NCI-H1417 treated with DMSO at 0.1 percent for 48 hours (cell line): ENCODE results near the gene LAMP1.
"Not testable (repeated sequence)": the region's sequence is repeated elsewhere in the genome, so short reads cannot be mapped to it uniquely, and the experiment has no call there.

Experiments used
- DNase-seq: peaks from one replicate; lab custom pipeline; 2025; lab: John Stamatoyannopoulos, UW

LAMP1 gene

DNA sequence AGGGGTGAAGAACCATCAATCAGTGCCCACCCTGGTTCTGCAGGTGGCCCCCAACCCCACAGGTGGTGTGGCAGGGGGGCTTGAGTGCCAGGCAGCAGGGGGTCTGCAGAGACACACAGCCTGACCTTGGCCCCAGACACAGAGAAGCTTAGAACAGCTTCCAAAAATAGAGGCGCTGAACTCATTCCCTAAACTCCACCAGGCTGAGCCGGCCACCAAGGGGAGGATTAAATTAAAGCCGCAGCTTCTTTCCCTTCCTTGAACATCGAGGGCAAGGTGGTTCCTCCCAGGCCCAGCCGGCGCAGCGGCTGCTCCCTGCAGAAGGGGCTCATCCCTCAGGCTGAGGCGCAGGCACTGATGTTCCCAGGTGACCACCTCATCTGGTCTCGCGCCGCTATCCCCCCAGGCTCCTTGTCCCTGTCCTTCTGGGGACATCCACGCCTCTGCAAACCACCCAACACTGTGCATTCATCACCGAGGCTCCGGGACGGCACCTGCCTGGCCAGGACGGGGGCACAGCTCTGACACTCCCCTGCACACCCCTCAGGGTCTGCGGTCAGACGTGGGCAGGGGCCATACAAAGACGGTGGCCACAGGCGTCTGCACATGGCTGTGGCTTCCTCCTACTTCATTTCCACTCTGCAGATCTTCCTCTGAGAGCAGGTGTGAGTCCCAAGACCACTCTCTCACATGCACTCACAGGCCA is 30.9 kb downstream of the LAMP1 start:
- DNase-seq = no peak

- DNase-seq = no peak
Observed at GRCh38 chr13:113328851-113329250, 31.8 kb downstream of the LAMP1 start.

GRCh38 chr13:113329656-113330312 is 32.7 kb downstream of the LAMP1 start:
- no peak for DNase-seq

- no peak for DNase-seq
Observed at GRCh38 chr13:113332615-113333014, 35.6 kb downstream of the LAMP1 start.

GRCh38 chr13:113333076-113333475 is 36.0 kb downstream of the LAMP1 start:
- no peak for DNase-seq

DNA sequence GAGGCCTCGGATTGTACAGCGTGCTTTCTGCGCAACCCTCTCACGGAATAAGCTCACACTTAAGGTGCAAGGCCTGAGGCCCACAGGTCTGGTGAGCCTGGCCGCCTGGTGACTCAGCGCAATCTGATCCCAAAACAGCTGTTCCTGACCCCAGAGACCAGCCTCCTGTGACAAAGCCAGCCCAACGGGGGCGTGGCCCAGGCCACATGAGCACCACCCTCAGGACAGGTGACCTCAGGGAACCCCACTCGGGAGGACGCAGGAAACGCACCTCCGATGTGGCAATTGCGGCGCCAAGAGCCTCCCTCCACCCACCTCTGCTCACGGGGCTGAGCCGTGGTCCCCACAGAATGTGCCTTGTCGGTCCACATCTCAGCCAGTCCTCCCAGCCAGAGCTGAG is 40.5 kb downstream of the LAMP1 start:
- no peak for DNase-seq

GRCh38 chr13:113337976-113338375 is 40.9 kb downstream of the LAMP1 start:
- no peak for DNase-seq

- DNase-seq = no peak
Observed at GRCh38 chr13:113338451-113338850, 41.4 kb downstream of the LAMP1 start.

GRCh38 chr13:113342820-113343691 is 46.0 kb downstream of the LAMP1 start:
- DNase-seq = no peak

DNA sequence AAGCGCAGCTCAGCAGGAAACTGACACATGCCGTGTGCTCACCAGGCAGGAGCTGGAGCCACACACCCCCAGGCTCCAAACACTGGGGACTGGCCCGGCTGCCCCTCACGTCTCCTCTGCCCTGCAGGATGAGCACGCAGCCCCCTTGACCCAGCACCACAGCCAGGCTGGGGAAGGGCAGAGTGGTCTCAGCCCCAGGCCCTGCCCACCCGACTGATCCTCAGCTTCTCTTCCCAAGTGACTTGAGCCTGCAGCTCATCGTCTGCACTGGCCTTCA is 46.6 kb downstream of the LAMP1 start:
- no peak for DNase-seq

GRCh38 chr13:113345486-113345885 is 48.4 kb downstream of the LAMP1 start:
- no peak for DNase-seq

GRCh38 chr13:113347736-113348225 is 50.7 kb downstream of the LAMP1 start:
- not testable (repeated sequence) for DNase-seq

DNA sequence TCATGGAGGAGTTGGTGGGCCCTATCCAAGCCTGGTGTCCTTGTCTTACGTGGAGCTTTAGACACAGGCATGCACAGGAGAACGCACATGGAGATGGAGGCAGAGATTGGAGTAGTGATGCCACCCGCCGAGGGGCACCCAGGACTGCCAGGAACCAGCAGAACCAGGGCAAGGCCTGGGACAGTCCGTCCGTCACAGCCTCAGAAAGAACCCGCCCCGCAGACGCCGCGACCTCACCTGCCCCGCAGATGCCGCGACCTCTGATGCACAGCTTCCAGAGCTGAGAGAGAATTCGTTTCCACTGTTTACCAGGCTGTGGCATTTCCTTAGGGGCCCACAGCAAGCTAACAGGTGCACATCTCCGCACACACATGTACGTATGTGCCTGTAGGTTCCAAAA is 51.6 kb downstream of the LAMP1 start:
- no peak for DNase-seq

DNA sequence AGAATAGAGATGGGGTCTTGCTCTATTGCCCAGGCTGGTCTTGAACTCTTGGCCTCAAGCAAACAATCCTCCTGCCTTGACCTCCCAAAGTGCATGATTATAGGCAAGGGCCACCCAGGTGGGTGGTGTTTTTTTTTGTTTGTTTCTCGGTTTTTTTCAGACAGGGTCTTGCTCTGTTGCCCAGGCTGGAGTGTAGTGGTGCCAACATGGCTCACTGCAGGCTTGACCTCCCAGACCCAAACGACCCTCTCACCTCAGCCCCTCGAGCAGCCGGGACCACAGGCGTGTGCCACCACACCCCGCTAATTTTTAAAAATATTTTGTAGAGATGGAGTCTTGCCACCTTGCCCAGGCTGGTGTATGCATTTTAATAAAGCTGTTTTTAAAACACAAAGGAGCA is 52.0 kb downstream of the LAMP1 start:
- no peak for DNase-seq

- no peak for DNase-seq
Observed at GRCh38 chr13:113349491-113349890, 52.5 kb downstream of the LAMP1 start.

GRCh38 chr13:113350065-113350937 is 53.3 kb downstream of the LAMP1 start:
- DNase-seq = no peak

DNA sequence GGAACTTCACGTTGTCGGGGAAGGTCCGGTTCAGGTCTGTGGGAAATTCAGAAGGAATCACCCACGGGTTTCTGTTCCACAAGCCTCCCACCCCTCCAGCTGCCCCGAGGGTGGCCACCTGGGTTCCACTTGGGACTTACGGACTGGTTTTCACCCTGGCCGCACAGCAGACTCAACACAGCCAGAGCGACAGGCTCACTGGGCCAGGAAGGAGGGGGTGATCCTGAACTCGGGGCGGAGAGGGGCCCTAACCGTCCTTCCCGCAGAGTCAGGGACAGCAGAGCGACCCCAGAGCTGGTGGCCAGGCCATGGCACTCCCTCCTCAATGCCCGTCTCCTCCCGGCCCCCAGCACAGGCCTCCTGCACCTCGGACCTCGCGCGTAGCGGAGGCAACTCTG is 53.9 kb downstream of the LAMP1 start:
- DNase-seq = no peak

DNA sequence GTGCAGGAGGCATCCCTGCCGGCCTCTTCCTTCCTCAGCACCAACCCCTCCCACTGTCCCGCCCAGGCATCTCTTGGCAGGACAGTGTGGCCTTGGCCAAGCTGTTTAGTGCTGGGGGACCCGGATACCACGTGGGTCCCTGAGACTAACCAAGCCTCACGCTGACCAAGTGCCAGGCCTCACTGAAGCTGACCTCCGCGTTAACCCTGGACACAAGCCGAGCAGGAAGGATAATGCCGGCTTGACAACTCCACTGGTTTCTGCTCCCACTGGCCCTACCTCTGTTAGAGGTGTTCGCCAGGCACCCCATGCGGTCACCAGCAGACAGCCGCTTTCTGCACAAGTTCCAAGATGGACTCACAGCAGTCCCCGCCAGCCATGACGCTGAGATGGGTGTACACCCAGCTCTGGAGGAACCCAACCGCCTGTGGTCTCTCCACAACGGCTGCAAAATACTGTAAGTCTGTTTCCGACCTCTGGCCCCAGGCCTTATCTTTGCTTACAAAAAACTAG is 54.5 kb downstream of the LAMP1 start:
- DNase-seq = no peak

- DNase-seq = no peak
Observed at GRCh38 chr13:113353254-113353653, 56.2 kb downstream of the LAMP1 start.

DNA sequence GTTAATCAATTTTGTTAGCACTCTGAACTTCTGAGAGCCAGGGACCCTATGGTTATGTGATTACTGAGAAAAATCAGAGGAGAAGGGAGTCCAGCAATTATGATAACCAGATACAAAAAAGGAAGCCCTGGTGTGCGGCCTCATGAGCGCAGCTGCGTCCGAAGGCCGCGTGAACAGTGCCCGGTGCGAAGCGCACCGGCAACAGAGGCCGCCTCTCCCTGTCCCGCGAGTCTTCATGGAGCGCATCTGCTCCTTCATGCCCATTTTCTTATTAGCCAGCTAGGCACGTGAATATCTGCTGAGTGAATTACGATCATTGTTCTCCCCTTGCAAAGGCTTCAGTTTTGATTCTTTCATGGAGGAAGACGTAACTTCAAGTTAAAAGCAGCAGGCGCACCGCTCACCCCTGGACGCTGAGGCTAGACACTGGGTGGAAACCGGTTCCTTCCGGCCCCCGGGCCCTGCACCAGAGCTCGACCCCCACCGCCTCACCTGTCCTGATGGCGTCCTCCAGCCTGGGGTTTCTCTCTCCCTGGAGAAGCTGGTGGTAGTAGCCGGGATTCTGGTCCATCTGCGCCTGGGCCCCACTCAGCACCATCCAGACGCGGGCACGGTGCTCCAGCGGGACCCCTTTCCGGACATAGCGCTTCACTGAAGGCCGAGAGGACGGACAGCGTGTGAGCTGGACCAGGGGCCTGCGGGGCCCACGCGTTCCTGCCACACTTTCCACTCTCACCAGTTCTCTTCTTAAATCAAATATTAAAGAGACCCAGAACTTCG is 58.0 kb downstream of the LAMP1 start:
- DNase-seq = no peak

GRCh38 chr13:113355621-113356020 is 58.6 kb downstream of the LAMP1 start:
- DNase-seq = no peak
